Measurements from ENCODE around the gene KCNAB2. TPM values are rescaled to one million over a fixed set of nuclear protein-coding genes. Genes with fewer than 3 reads are reported as not detected.
"Not testable (repeated sequence)": the region's sequence is repeated elsewhere in the genome, so short reads cannot be mapped to it uniquely, and the experiment has no call there.

Gene KCNAB2
- total and polyA plus RNA-seq, 4 donors = 7.5 to 48.3 (median 41.1) TPM

DNA sequence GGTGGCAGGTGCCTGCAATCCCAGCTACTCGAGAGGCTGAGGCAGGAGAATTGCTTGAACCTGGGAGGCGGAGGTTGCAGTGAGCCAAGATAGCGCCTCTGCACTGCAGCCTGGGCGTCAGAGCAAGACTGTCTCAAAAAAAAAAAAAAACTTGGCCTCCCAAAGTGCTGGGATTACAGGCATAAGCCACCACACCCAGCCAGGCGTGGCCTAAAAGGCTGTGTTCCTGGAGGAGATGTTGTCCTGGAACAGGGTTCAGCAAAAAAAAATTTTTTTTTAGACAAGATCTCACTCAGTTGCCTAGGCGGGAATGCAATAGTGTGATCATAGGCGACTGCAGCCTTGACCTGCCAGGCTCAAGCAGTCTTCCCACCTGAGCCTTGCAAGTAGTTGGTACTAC is 28.0 kb upstream of the KCNAB2 start:
- not testable (repeated sequence) for H3K27ac ChIP-seq (ENCODE audit: low read depth, low read length); H3K4me3 ChIP-seq (ENCODE audit: low read depth, low read length); H3K9me3 ChIP-seq (ENCODE audit: control insufficient read depth, insufficient read depth, low read length); H3K4me1 ChIP-seq (ENCODE audit: control insufficient read depth, insufficient read depth, low read length); DNase-seq (ENCODE audit: low read depth in 4 of 6, low spot score in 6 of 6); H3K27me3 ChIP-seq (ENCODE audit: control insufficient read depth, insufficient read depth, low read length)
- peaks cover 18% of the 10 kb centered on the region for H3K36me3 ChIP-seq (ENCODE audit: control insufficient read depth, insufficient read depth, low read length)
- 88% methylated on average over 4 of the region's 7 CpGs for WGBS (ENCODE audit: insufficient coverage)

DNA sequence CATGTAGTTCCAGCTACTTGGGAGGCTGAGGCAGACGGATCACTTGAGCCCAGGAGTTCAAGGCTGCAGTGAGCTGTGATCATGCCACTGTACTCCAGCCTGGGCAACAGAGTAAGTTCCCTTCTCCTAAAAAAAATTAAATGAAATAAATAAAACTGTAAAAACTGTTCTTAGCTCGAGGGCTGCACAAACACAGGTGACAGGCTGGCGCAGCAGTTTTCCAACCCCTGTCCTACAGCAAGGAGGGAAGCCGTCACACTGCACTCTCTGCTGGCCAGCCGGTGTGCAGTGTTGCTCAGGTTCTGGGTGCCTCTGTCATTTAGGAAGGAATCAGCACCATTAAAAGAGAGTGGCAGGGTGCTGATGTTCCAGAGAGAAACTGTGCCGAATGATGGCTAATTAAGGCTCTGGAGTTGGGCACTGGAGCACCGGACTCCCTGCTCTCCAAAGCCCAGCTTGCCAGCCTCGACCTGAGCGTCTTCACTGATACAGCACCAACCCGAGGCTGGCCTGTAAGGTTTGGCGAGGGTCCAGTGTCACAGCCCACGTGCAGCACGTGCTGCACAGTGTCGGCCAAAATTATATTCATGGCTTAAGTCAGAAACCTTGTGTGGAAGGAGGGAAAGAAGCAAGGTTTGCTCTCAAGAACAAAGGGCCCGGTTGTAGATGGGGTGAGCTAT is 26.4 kb upstream of the KCNAB2 start:
- Histone ChIP-seq H3K27me3 (ENCODE audit: control insufficient read depth, insufficient read depth, low read length) (no peaks in the 10 kb centered on the region), H3K36me3 (ENCODE audit: control insufficient read depth, insufficient read depth, low read length) (peaks cover 9% of the 10 kb centered on the region), H3K4me3 (ENCODE audit: low read depth, low read length) (no peak overlapping the region), H3K27ac (ENCODE audit: low read depth, low read length) (no peak overlapping the region), H3K9me3 (ENCODE audit: control insufficient read depth, insufficient read depth, low read length) (no peaks in the 10 kb centered on the region), H3K4me1 (ENCODE audit: control insufficient read depth, insufficient read depth, low read length) (peaks cover 5% of the 10 kb centered on the region)
- DNase-seq (ENCODE audit: low read depth in 4 of 6, low spot score in 6 of 6) = no peak
- 88% methylated on average over 15 of the region's 15 CpGs for WGBS (ENCODE audit: insufficient coverage)

DNA sequence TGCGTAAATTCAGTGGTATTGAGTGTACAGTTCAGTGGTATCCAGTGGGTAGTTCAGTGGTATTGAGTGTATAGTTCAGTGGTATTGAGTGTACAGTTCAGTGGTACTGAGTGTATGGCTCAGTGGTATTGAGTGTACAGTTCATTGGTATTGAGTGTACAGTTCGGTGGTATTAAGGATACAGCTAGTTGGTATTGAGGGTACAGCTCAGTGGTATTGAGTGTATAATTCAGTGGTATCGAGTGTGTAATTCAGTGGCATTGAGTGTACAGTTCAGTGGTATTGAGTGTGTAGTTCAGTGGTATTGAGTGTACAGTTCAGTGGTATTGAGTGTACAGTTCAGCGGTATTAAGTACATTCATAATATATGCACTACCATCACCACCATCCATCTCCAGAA is 23.5 kb upstream of the KCNAB2 start:
- no peak for DNase-seq (ENCODE audit: low read depth in 4 of 6, low spot score in 6 of 6)

DNA sequence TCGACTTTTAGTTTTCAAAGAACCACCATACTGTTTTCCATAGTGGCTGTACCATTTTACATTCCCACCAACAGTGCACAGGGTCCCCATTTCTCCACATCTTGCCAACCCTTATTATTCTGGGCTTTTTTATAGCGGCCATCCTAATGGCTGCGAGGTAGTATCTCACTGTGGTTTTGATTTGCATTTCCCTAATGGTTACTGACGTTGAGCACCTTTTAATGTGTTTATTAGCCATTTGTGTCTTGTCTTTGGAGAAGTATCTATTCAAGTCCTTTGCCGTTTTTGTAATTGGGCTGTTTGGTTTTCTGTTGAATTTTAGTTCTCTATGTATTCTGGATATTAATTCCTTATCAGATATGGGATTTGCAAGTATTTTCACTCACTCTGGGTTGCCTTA is 22.3 kb upstream of the KCNAB2 start:
- H3K9me3 ChIP-seq (ENCODE audit: control insufficient read depth, insufficient read depth, low read length) = no peaks in the 10 kb centered on the region
- peaks cover 15% of the 10 kb centered on the region for H3K36me3 ChIP-seq (ENCODE audit: control insufficient read depth, insufficient read depth, low read length)
- H3K27ac ChIP-seq (ENCODE audit: low read depth, low read length) = no peak overlapping the region
- H3K27me3 ChIP-seq (ENCODE audit: control insufficient read depth, insufficient read depth, low read length) = peaks cover 8% of the 10 kb centered on the region
- H3K4me3 ChIP-seq (ENCODE audit: low read depth, low read length) = no peak overlapping the region
- no peak for DNase-seq (ENCODE audit: low read depth in 4 of 6, low spot score in 6 of 6)
- peaks cover 9% of the 10 kb centered on the region for H3K4me1 ChIP-seq (ENCODE audit: control insufficient read depth, insufficient read depth, low read length)
- WGBS (ENCODE audit: insufficient coverage) = 50% methylated on average over 2 of the region's 5 CpGs

More for the DNA sequence above, 23.5 kb upstream of the KCNAB2 start:
- 97% methylated on average over 3 of the region's 4 CpGs for WGBS (ENCODE audit: insufficient coverage)
- Histone ChIP-seq H3K4me3 (ENCODE audit: low read depth, low read length) (no peak overlapping the region), H3K27me3 (ENCODE audit: control insufficient read depth, insufficient read depth, low read length) (peaks cover 8% of the 10 kb centered on the region), H3K9me3 (ENCODE audit: control insufficient read depth, insufficient read depth, low read length) (no peaks in the 10 kb centered on the region), H3K36me3 (ENCODE audit: control insufficient read depth, insufficient read depth, low read length) (peaks cover 15% of the 10 kb centered on the region), H3K4me1 (ENCODE audit: control insufficient read depth, insufficient read depth, low read length) (peaks cover 9% of the 10 kb centered on the region), H3K27ac (ENCODE audit: low read depth, low read length) (no peak overlapping the region)

DNA sequence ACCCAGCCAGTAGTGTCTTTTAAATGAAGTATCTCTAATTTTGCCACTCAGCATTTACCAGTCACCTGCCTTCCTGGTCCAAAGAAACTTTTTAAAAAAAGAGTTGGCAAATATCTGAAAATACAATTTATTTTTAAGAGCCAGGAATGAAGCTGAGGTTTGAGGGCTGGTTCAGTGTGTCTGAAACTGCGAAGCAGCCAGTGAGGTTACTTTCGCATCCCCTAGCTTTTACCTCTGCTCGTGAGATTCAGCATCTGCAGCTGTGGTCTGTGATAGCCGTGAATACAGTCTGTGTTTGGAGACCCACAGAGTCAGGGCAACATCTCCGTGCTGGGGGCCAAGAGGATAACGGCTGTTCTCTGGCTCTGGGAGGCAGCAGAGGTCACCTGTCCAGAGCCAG is 21.3 kb upstream of the KCNAB2 start:
- H3K4me3 ChIP-seq (ENCODE audit: low read depth, low read length) = no peak overlapping the region
- 80% methylated on average over 6 of the region's 6 CpGs for WGBS (ENCODE audit: insufficient coverage)
- H3K27ac ChIP-seq (ENCODE audit: low read depth, low read length) = no peak overlapping the region
- H3K36me3 ChIP-seq (ENCODE audit: control insufficient read depth, insufficient read depth, low read length) = peaks cover 17% of the 10 kb centered on the region
- no peaks in the 10 kb centered on the region for H3K9me3 ChIP-seq (ENCODE audit: control insufficient read depth, insufficient read depth, low read length)
- H3K4me1 ChIP-seq (ENCODE audit: control insufficient read depth, insufficient read depth, low read length) = peaks cover 9% of the 10 kb centered on the region
- no peak for DNase-seq (ENCODE audit: low read depth in 4 of 6, low spot score in 6 of 6)
- H3K27me3 ChIP-seq (ENCODE audit: control insufficient read depth, insufficient read depth, low read length) = peaks cover 8% of the 10 kb centered on the region

DNA sequence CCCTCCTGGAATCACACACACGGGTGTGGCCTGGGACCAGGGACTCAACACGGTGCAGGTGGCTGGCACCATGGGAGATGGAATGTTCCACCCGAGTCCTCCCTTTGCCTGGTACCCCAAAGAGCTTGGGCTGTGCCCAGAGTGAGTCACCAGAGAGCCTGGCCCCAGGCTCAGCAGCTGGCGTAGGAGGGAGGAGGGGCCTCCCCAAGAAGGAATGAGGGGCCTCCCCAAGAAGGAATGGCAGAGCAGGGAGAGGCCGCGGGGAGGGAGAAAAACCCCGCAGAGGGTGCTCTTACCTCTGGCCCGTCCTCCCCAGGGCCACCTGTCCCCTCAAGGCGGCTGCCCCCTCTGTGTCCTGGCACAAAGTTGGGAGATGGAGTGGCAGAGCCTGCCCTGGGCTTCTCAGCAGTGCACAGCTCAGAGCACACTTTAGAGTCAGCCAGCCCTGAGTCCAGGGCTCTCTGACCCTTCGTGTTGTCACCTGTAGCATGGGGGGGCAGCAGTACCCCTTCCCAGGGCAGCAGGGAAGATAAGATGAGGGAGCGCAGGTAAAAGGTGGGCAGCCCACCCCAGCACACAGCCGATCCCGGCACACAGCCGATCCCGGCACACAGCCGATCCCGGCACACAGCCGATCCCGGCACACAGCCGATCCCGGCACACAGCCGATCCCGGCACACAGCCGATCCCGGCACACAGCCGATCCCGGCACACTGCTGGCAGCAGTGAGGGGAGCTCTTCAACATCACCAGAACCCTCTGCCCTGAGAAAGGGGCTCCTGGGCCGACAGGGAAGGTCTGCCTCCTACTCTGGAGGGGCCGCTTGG is 20.2 kb upstream of the KCNAB2 start:
- no peak overlapping the region for H3K27ac ChIP-seq (ENCODE audit: low read depth, low read length)
- H3K9me3 ChIP-seq (ENCODE audit: control insufficient read depth, insufficient read depth, low read length) = no peaks in the 10 kb centered on the region
- no peak overlapping the region for H3K4me3 ChIP-seq (ENCODE audit: low read depth, low read length)
- 62% methylated on average over 18 of the region's 29 CpGs for WGBS (ENCODE audit: insufficient coverage)
- DNase-seq (ENCODE audit: low read depth in 4 of 6, low spot score in 6 of 6) = no peak
- peaks cover 16% of the 10 kb centered on the region for H3K36me3 ChIP-seq (ENCODE audit: control insufficient read depth, insufficient read depth, low read length)
- H3K27me3 ChIP-seq (ENCODE audit: control insufficient read depth, insufficient read depth, low read length) = peaks cover 8% of the 10 kb centered on the region
- peaks cover 9% of the 10 kb centered on the region for H3K4me1 ChIP-seq (ENCODE audit: control insufficient read depth, insufficient read depth, low read length)

DNA sequence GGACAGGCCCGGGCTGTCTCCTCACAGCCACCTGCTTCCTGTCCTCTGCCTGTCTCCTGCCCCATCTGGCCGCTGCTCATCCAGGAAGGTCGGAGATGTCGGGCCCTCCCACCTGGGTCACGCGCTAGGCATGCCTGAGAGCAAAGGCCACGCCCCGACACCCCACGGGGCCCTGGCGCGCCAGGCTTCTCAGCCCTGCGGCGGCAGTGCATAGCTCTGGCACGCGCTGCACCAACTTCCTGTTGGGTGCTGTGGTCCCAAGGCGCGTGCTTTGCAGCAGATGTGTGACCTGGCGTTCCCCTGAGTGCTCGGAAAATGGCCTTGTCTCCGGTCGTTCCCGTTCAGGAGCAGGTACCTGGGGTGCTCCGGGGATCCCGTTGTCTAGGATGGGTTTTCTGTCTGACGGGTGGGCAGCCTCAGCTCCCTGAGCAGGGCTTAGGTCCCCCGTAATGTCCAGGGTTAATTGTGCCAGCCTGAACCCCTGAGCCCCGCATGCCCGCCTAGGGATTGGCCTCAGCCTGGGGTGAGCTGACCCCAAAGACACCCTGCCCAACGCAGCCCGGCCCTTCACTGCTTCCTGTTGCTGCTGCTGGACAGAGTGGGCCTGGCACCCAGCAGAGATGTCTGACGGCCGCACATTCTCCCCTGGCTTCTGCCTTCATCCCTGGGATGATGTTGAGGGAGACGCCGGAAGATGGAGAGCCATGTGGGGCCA is 19.4 kb upstream of the KCNAB2 start:
- Histone ChIP-seq H3K36me3 (ENCODE audit: control insufficient read depth, insufficient read depth, low read length) (peaks cover 16% of the 10 kb centered on the region), H3K4me3 (ENCODE audit: low read depth, low read length) (no peak overlapping the region), H3K27ac (ENCODE audit: low read depth, low read length) (no peak overlapping the region), H3K9me3 (ENCODE audit: control insufficient read depth, insufficient read depth, low read length) (no peaks in the 10 kb centered on the region), H3K27me3 (ENCODE audit: control insufficient read depth, insufficient read depth, low read length) (peaks cover 8% of the 10 kb centered on the region), H3K4me1 (ENCODE audit: control insufficient read depth, insufficient read depth, low read length) (peaks cover 9% of the 10 kb centered on the region)
- DNase-seq (ENCODE audit: low read depth in 4 of 6, low spot score in 6 of 6) = no peak
- WGBS (ENCODE audit: insufficient coverage) = 49% methylated on average over 34 of the region's 34 CpGs

DNA sequence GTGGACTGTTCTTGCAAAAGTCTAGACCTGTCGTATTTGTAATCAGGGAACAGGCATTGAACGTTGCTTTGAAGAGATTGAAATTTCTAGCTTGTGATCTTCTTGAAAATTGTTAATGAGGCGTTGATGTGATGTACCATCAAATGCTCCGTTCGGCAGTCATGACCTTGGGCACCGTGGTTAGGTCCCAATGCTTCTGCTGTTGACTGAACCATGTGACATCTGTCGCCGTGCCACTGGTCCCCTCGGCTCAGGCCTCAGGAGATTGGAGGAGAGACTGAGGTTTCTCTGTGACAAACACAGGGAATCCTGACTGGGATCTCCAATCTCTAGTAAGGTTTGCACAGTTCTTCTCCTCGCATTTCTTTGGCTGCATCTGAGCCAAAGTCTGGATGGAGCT is 18.1 kb upstream of the KCNAB2 start:
- DNase-seq (ENCODE audit: low read depth in 4 of 6, low spot score in 6 of 6) = no peak
- WGBS (ENCODE audit: insufficient coverage) = 73% methylated on average over 10 of the region's 10 CpGs
- Histone ChIP-seq H3K27ac (ENCODE audit: low read depth, low read length) (no peak overlapping the region), H3K4me1 (ENCODE audit: control insufficient read depth, insufficient read depth, low read length) (peaks cover 9% of the 10 kb centered on the region), H3K36me3 (ENCODE audit: control insufficient read depth, insufficient read depth, low read length) (peaks cover 16% of the 10 kb centered on the region), H3K4me3 (ENCODE audit: low read depth, low read length) (no peak overlapping the region), H3K9me3 (ENCODE audit: control insufficient read depth, insufficient read depth, low read length) (no peaks in the 10 kb centered on the region), H3K27me3 (ENCODE audit: control insufficient read depth, insufficient read depth, low read length) (peaks cover 8% of the 10 kb centered on the region)

DNA sequence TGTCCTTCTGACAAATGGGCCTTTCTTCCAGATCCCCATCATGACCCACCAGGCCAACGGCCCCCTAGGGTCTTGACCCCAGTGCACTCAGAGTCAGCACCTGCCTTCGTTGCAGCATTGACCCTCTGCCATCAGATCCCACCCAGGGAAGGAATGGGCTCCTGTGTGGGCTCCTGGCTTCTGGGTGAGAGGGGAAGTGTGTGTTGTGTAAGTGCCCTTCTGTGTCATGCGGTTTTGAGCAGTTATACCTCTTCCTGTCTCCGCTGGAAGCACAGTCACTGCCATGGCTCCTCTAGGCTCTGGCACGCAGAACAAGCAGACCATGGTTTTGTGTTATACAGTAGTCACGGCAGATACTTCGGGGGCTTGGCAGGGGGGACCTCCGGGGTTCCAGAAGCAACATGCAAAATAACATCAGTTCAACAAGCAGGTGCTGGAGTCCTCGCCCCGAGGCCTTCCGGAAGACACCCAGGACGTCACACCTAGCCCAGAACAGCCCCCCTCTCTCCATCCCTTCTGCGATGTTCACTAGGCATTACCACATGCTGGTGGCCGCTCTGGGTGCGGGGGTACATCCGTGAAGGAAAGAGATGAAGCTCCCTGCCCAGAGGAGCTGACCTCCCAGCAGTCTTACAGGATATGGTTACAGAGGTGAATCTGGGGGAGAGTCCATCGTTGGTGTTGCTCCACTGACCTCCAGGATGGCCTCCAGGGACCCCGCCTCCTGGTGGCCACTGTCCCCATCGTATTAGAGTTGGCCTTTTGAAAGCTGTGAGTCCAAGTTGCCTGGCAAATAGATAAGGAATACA is 17.4 kb upstream of the KCNAB2 start:
- H3K27me3 ChIP-seq (ENCODE audit: control insufficient read depth, insufficient read depth, low read length) = peaks cover 8% of the 10 kb centered on the region
- H3K9me3 ChIP-seq (ENCODE audit: control insufficient read depth, insufficient read depth, low read length) = no peaks in the 10 kb centered on the region
- no peak for DNase-seq (ENCODE audit: low read depth in 4 of 6, low spot score in 6 of 6)
- H3K4me1 ChIP-seq (ENCODE audit: control insufficient read depth, insufficient read depth, low read length) = peaks cover 9% of the 10 kb centered on the region
- WGBS (ENCODE audit: insufficient coverage) = 82% methylated on average over 15 of the region's 19 CpGs
- peaks cover 16% of the 10 kb centered on the region for H3K36me3 ChIP-seq (ENCODE audit: control insufficient read depth, insufficient read depth, low read length)
- H3K27ac ChIP-seq (ENCODE audit: low read depth, low read length) = no peak overlapping the region
- no peak overlapping the region for H3K4me3 ChIP-seq (ENCODE audit: low read depth, low read length)
